Measurements from ENCODE around the gene AFF4. TPM values are rescaled to one million over a fixed set of nuclear protein-coding genes. Genes with fewer than 3 reads are reported as not detected.

AFF4 gene
- total RNA-seq, 1 experiment from 2014 or later = 58.1 TPM

DNA sequence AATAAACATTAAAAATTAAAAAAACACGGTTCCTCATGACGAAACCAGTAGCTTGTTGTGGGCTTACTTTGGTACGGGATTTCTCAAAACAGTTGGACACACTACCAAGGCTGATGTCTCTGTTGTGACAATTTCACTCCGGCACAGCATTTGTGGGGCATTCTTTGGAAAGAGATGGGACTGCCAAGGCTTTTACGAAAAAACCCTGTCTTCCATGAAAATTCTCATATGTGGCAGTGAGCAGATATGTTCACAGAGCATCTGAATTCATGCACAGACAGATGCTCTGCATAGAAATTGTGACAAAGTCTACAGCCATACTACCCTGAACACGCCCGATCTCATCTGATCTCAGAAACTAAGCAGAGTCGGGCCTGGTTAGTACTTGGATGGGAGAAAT lies 115.2 kb downstream of the AFF4 start:
- ChIA-PET POLR2A (no interaction called here), CTCF (no interaction called here)
- Mint-ChIP-seq H3K4me3 (no peak overlapping the region), H3K27me3 (ENCODE audit: low read depth) (no peaks in the 10 kb centered on the region), H3K4me1 (no peaks in the 10 kb centered on the region), H3K27ac (no peak overlapping the region), H3K9me3 (no peaks in the 10 kb centered on the region), H3K36me3 (no peaks in the 10 kb centered on the region)
- DNase-seq (ENCODE audit: low spot score) (no peak), ATAC-seq (no peak)
- TF ChIP-seq ZNF671 (CRISPR knock-in tag; IDR thresholded peaks at IDR 0.05) (no peak), NFYB (CRISPR knock-in tag; conservative IDR thresholded peaks at IDR 0.05; ENCODE audit: low read depth) (no peak), TP53 (CRISPR knock-in tag; IDR thresholded peaks at IDR 0.05) (no peak), OVOL2 (CRISPR knock-in tag; IDR thresholded peaks at IDR 0.05; ENCODE audit: borderline replicate concordance) (no peak), TEAD1 (CRISPR knock-in tag; IDR thresholded peaks at IDR 0.05) (no peak), FOXJ3 (CRISPR knock-in tag; IDR thresholded peaks at IDR 0.05; ENCODE audit: borderline replicate concordance) (no peak), GRHL2 (CRISPR knock-in tag; IDR thresholded peaks at IDR 0.05; ENCODE audit: insufficient replicate concordance, severe bottlenecking) (no peak), GABPB1 (CRISPR knock-in tag; IDR thresholded peaks at IDR 0.05) (no peak)
- TF ChIP-seq, protein P1, sequence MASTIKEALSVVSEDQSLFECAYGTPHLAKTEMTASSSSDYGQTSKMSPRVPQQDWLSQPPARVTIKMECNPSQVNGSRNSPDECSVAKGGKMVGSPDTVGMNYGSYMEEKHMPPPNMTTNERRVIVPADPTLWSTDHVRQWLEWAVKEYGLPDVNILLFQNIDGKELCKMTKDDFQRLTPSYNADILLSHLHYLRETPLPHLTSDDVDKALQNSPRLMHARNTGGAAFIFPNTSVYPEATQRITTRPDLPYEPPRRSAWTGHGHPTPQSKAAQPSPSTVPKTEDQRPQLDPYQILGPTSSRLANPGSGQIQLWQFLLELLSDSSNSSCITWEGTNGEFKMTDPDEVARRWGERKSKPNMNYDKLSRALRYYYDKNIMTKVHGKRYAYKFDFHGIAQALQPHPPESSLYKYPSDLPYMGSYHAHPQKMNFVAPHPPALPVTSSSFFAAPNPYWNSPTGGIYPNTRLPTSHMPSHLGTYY (CRISPR knock-in tag; IDR thresholded peaks at IDR 0.05) = no peak
- TF ChIP-seq, protein P2, sequence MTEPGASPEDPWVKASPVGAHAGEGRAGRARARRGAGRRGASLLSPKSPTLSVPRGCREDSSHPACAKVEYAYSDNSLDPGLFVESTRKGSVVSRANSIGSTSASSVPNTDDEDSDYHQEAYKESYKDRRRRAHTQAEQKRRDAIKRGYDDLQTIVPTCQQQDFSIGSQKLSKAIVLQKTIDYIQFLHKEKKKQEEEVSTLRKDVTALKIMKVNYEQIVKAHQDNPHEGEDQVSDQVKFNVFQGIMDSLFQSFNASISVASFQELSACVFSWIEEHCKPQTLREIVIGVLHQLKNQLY (CRISPR knock-in tag; IDR thresholded peaks at IDR 0.05) = no peak
- TF ChIP-seq, protein P3, sequence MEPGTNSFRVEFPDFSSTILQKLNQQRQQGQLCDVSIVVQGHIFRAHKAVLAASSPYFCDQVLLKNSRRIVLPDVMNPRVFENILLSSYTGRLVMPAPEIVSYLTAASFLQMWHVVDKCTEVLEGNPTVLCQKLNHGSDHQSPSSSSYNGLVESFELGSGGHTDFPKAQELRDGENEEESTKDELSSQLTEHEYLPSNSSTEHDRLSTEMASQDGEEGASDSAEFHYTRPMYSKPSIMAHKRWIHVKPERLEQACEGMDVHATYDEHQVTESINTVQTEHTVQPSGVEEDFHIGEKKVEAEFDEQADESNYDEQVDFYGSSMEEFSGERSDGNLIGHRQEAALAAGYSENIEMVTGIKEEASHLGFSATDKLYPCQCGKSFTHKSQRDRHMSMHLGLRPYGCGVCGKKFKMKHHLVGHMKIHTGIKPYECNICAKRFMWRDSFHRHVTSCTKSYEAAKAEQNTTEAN (CRISPR knock-in tag; IDR thresholded peaks at IDR 0.05) = no peak
- TF ChIP-seq, protein P4, sequence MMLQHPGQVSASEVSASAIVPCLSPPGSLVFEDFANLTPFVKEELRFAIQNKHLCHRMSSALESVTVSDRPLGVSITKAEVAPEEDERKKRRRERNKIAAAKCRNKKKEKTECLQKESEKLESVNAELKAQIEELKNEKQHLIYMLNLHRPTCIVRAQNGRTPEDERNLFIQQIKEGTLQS (CRISPR knock-in tag; conservative IDR thresholded peaks at IDR 0.05) = no peak

DNA sequence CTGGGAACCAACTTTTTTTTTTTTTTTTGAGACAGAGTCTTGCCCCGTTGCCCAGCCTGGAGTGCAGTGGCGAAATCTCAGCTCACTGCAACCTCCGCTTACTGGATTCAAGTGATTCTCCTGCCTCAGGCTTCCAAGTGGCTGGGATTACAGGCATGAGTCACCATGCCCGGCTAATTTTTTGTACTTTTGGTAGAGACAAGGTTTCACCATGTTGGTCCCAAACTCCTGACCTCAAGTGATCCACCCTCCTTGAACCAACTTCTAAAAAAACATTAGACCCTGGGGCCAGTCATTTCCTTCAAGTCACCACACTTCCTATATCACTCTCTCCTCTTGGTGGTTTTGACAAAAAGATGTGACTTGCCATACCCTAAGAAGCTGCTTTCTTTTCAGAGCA lies 122.1 kb downstream of the AFF4 start:
- Mint-ChIP-seq H3K27me3 (ENCODE audit: low read depth) (no peaks in the 10 kb centered on the region), H3K36me3 (no peaks in the 10 kb centered on the region), H3K9me3 (no peaks in the 10 kb centered on the region), H3K4me3 (no peak overlapping the region), H3K4me1 (no peaks in the 10 kb centered on the region), H3K27ac (no peak overlapping the region)
- ATAC-seq = no peak
- POLR2A ChIA-PET = no interaction called here
- TF ChIP-seq FOXK1 (CRISPR knock-in tag; IDR thresholded peaks at IDR 0.05) (no peak), MYBL2 (CRISPR knock-in tag; IDR thresholded peaks at IDR 0.05) (no peak), ZBTB21 (CRISPR knock-in tag; IDR thresholded peaks at IDR 0.05; ENCODE audit: borderline replicate concordance) (no peak), NR3C1 (CRISPR knock-in tag; conservative IDR thresholded peaks at IDR 0.05; ENCODE audit: low read depth) (no peak), ZNF232 (CRISPR knock-in tag; IDR thresholded peaks at IDR 0.05) (no peak), ZNF416 (CRISPR knock-in tag; IDR thresholded peaks at IDR 0.05) (no peak)
- TF ChIP-seq, protein P5, sequence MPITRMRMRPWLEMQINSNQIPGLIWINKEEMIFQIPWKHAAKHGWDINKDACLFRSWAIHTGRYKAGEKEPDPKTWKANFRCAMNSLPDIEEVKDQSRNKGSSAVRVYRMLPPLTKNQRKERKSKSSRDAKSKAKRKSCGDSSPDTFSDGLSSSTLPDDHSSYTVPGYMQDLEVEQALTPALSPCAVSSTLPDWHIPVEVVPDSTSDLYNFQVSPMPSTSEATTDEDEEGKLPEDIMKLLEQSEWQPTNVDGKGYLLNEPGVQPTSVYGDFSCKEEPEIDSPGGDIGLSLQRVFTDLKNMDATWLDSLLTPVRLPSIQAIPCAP (CRISPR knock-in tag; IDR thresholded peaks at IDR 0.05) = no peak
- TF ChIP-seq, protein P6, sequence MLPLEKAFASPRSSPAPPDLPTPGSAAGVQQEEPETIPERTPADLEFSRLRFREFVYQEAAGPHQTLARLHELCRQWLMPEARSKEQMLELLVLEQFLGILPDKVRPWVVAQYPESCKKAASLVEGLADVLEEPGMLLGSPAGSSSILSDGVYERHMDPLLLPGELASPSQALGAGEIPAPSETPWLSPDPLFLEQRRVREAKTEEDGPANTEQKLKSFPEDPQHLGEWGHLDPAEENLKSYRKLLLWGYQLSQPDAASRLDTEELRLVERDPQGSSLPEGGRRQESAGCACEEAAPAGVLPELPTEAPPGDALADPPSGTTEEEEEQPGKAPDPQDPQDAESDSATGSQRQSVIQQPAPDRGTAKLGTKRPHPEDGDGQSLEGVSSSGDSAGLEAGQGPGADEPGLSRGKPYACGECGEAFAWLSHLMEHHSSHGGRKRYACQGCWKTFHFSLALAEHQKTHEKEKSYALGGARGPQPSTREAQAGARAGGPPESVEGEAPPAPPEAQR (CRISPR knock-in tag; IDR thresholded peaks at IDR 0.05) = no peak
- no peak for DNase-seq (ENCODE audit: low spot score)
- CTCF ChIA-PET = interaction anchor here (0.7 to 0.8 kb wide), 2 partner anchors 21 to 23 kb away, joined by 3 to 7 read pairs; no protein-coding TSS in a partner anchor
